GM23338 (cell line): Measurements from ENCODE around the gene UNK. TPM values are rescaled to one million over a fixed set of nuclear protein-coding genes. Genes with fewer than 3 reads are reported as not detected.

Experiments
- ATAC-seq: fragments of 200-7000 bp; cut with Tn5 transposase; 3 replicates; pipeline ENCODE4 v1.9.1; 2020
- DNase-seq: peaks from one replicate; pipeline ENCODE4 v3.0.0-alpha.2; 2015; ENCODE audit warnings: low spot score
- H2AFZ ChIP-seq: fragments of 200-600 bp; sonication (generic); 2 replicates; pipeline ENCODE4 v1.8.0; 2016; ENCODE audit warnings: antibody characterized with exemption, mild to moderate bottlenecking, moderate library complexity
- H3F3A ChIP-seq: fragments of 200-600 bp; sonication (generic); replicated peaks from 2 replicates; pipeline ENCODE4 v1.8.0; 2017; ENCODE audit warnings: antibody characterized with exemption, mixed run types, low read depth
- H3K27ac ChIP-seq: fragments of 200-600 bp; sonication (generic); 2 replicates; pipeline ENCODE4 v1.6.1; 2016; ENCODE audit warnings: low read depth
- H3K27me3 ChIP-seq: fragments of 200-600 bp; sonication (generic); 2 replicates; pipeline ENCODE4 v1.8.0; 2016; ENCODE audit warnings: mild to moderate bottlenecking, mixed run types, moderate library complexity; ENCODE audit not compliant: insufficient read depth
- H3K36me3 ChIP-seq: fragments of 200-600 bp; sonication (generic); 2 replicates; pipeline ENCODE4 v1.8.0; 2016; ENCODE audit warnings: mild to moderate bottlenecking; ENCODE audit not compliant: insufficient read depth
- H3K4me1 ChIP-seq: fragments of 200-600 bp; sonication (generic); 2 replicates; pipeline ENCODE4 v1.8.0; 2016; ENCODE audit warnings: mild to moderate bottlenecking, moderate library complexity; ENCODE audit not compliant: insufficient read depth
- H3K4me2 ChIP-seq: fragments of 200-600 bp; sonication (generic); 2 replicates; pipeline ENCODE4 v1.7.1; 2017; ENCODE audit warnings: mixed run types
- H3K4me3 ChIP-seq: fragments of 200-600 bp; sonication (generic); 2 replicates; pipeline ENCODE4 v1.6.1; 2016; ENCODE audit warnings: mixed run types
- H3K79me2 ChIP-seq: fragments of 200-600 bp; sonication (generic); replicated peaks from 2 replicates; pipeline ENCODE4 v1.8.0; 2017; ENCODE audit warnings: mild to moderate bottlenecking; ENCODE audit not compliant: insufficient read depth
- H3K9me2 ChIP-seq: fragments of 200-600 bp; sonication (generic); 2 replicates; pipeline ENCODE4 v1.8.0; 2017; ENCODE audit not compliant: insufficient read depth
- H4K20me1 ChIP-seq: fragments of 200-600 bp; sonication (generic); replicated peaks from 2 replicates; pipeline ENCODE4 v1.8.0; 2017; ENCODE audit warnings: mild to moderate bottlenecking; ENCODE audit not compliant: insufficient read depth
- H3K27ac Mint-ChIP-seq: 2 replicates; pipeline ENCODE4 v1.8.0; 2020; ENCODE audit warnings: inconsistent platforms, mild to moderate bottlenecking, moderate library complexity, mixed read lengths
- H3K27me3 Mint-ChIP-seq: 3 replicates; pipeline ENCODE4 v1.8.0; 2022; ENCODE audit warnings: low read depth, mild to moderate bottlenecking, moderate library complexity, mixed read lengths, inconsistent platforms; ENCODE audit not compliant: insufficient read depth, poor library complexity
- H3K36me3 Mint-ChIP-seq: 3 replicates; pipeline ENCODE4 v1.8.0; 2021; ENCODE audit warnings: low read depth, mild to moderate bottlenecking, inconsistent platforms, moderate library complexity, mixed read lengths
- H3K4me1 Mint-ChIP-seq: 3 replicates; pipeline ENCODE4 v1.8.0; 2020; ENCODE audit warnings: mild to moderate bottlenecking, inconsistent platforms, mixed read lengths
- H3K4me3 Mint-ChIP-seq: 3 replicates; pipeline ENCODE4 v1.8.0; 2021; ENCODE audit warnings: moderate library complexity, mild to moderate bottlenecking, inconsistent platforms, mixed read lengths
- H3K9me3 Mint-ChIP-seq: 3 replicates; pipeline ENCODE4 v1.8.0; 2020; ENCODE audit warnings: moderate library complexity, mild to moderate bottlenecking, inconsistent platforms, mixed read lengths
- EZH2phosphoT487 ChIP-seq: fragments of 200-600 bp; sonication (generic); IDR thresholded peaks from one replicate; pipeline ENCODE4 v1.8.1; 2018; ENCODE audit warnings: antibody characterized with exemption; ENCODE audit not compliant: unreplicated experiment
- JUNB ChIP-seq: IDR thresholded peaks from one replicate; pipeline ENCODE4 v1.6.1; 2016; ENCODE audit warnings: antibody characterized with exemption; ENCODE audit not compliant: unreplicated experiment
- REST ChIP-seq: IDR thresholded peaks from one replicate; pipeline ENCODE4 v1.6.1; 2018; ENCODE audit warnings: antibody characterized with exemption; ENCODE audit not compliant: unreplicated experiment
- STAT1 ChIP-seq: IDR thresholded peaks from one replicate; pipeline ENCODE4 v1.6.1; 2016; ENCODE audit warnings: antibody characterized with exemption; ENCODE audit not compliant: unreplicated experiment
- ZNF114 ChIP-seq: fragments of 250-450 bp; sonication (Bioruptor Pico); IDR thresholded peaks from 2 replicates; pipeline ENCODE4 v1.5.0; 2020; ENCODE audit warnings: mild to moderate bottlenecking, moderate library complexity
- ZNF331 ChIP-seq: fragments of 250-450 bp; sonication (Bioruptor Pico); IDR thresholded peaks from 2 replicates; pipeline ENCODE4 v1.5.0; 2020; ENCODE audit warnings: low read depth, mild to moderate bottlenecking, moderate library complexity
- ZNF462 ChIP-seq: fragments of 250-450 bp; sonication (Bioruptor Pico); IDR thresholded peaks from 2 replicates; pipeline ENCODE4 v1.5.0; 2020; ENCODE audit warnings: mild to moderate bottlenecking, moderate library complexity
- polyA plus RNA-seq: library from polyadenylated mRNA; unstranded; fragments of >200 nt; fragmentation: Nextera tagmentation; extraction: Ambion mirVana; gene quantifications from 2 replicates; pipeline ENCODE4 v1.2.1, GENCODE V29; 2016
- total RNA-seq: library from RNA; depleted of rRNA; stranded (reverse); fragments of >200 nt; shearing (Covaris generic); gene quantifications from 2 replicates; pipeline ENCODE4 v1.2.3, GENCODE V29; 2014
- TF ChIP-seq, protein P1 (sequence below), 2 experiments: fragments of 200-600 bp in 1 of 2; sonication (generic) in 1 of 2; conservative IDR thresholded peaks; 2 replicates each; pipeline versions ENCODE4 v1.5.1 to v1.6.1; 2016 to 2017; ENCODE audit warnings: antibody characterized with exemption in 2 of 2, low read depth in 2 of 2, mild to moderate bottlenecking in 2 of 2, moderate library complexity in 1 of 2

UNK gene
- total and polyA plus RNA-seq, 2 experiments from 2014 or later = 21.8 to 65.2 TPM

- H3K4me3 Mint-ChIP-seq = no peak overlapping the region
- no peak for TF ChIP-seq EZH2phosphoT487
- TF ChIP-seq REST = no peak
- H3K9me3 Mint-ChIP-seq = no peaks in the 10 kb centered on the region; the same call in 2 of the 3 replicates
- Histone ChIP-seq H3K4me2 (no peak overlapping the region), H3K4me1 (no peaks in the 10 kb centered on the region), H3K36me3 (no peaks in the 10 kb centered on the region), H3K27me3 (no peaks in the 10 kb centered on the region), H2AFZ (no peak overlapping the region), H3F3A (peaks cover 4% of the 10 kb centered on the region; the same call in 1 of the 2 replicates), H3K27ac (no peak overlapping the region), H3K4me3 (no peak overlapping the region), H4K20me1 (no peaks in the 10 kb centered on the region), H3K79me2 (no peaks in the 10 kb centered on the region), H3K9me2 (no peaks in the 10 kb centered on the region)
- H3K36me3 Mint-ChIP-seq = no peaks in the 10 kb centered on the region; the same call in 2 of the 3 replicates
- DNase-seq (no peak), ATAC-seq (no peak)
- H3K4me1 Mint-ChIP-seq = peaks cover 13% of the 10 kb centered on the region
- peaks cover 16% of the 10 kb centered on the region for H3K27me3 Mint-ChIP-seq
- H3K27ac Mint-ChIP-seq = no peak overlapping the region
Measured at GRCh38 chr17:75757086-75757681, 27.4 kb upstream of the UNK start.

- Mint-ChIP-seq H3K9me3 (no peaks in the 10 kb centered on the region; the same call in 2 of the 3 replicates), H3K27ac (no peak overlapping the region), H3K27me3 (peaks cover 19% of the 10 kb centered on the region), H3K4me3 (no peak overlapping the region), H3K4me1 (peaks cover 13% of the 10 kb centered on the region), H3K36me3 (no peaks in the 10 kb centered on the region; the same call in 2 of the 3 replicates)
- H3K27me3 ChIP-seq = no peaks in the 10 kb centered on the region
- no peak overlapping the region for H2AFZ ChIP-seq
- no peak overlapping the region for H3K27ac ChIP-seq
- no peaks in the 10 kb centered on the region for H3K36me3 ChIP-seq
- no peak for TF ChIP-seq STAT1
- TF ChIP-seq ZNF462 = peak; percentile 78; the same call in 1 of the 2 replicates
- TF ChIP-seq JUNB = no peak
- no peak for TF ChIP-seq ZNF331 (CRISPR knock-in tag)
- TF ChIP-seq, protein P1, sequence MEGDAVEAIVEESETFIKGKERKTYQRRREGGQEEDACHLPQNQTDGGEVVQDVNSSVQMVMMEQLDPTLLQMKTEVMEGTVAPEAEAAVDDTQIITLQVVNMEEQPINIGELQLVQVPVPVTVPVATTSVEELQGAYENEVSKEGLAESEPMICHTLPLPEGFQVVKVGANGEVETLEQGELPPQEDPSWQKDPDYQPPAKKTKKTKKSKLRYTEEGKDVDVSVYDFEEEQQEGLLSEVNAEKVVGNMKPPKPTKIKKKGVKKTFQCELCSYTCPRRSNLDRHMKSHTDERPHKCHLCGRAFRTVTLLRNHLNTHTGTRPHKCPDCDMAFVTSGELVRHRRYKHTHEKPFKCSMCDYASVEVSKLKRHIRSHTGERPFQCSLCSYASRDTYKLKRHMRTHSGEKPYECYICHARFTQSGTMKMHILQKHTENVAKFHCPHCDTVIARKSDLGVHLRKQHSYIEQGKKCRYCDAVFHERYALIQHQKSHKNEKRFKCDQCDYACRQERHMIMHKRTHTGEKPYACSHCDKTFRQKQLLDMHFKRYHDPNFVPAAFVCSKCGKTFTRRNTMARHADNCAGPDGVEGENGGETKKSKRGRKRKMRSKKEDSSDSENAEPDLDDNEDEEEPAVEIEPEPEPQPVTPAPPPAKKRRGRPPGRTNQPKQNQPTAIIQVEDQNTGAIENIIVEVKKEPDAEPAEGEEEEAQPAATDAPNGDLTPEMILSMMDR (conservative IDR thresholded peaks at IDR 0.05; ENCODE audit: low read depth in 2 of 2) = peak; percentile 60 to 82
- no peak for TF ChIP-seq ZNF114 (CRISPR knock-in tag)
- TF ChIP-seq EZH2phosphoT487 = no peak
- H3F3A ChIP-seq = no peaks in the 10 kb centered on the region
- no peaks in the 10 kb centered on the region for H4K20me1 ChIP-seq
- DNase-seq (peak; percentile 64), ATAC-seq (peak; percentile 65)
- no peak overlapping the region for H3K4me2 ChIP-seq
- no peak overlapping the region for H3K4me3 ChIP-seq
- H3K9me2 ChIP-seq = no peaks in the 10 kb centered on the region
- H3K79me2 ChIP-seq = no peaks in the 10 kb centered on the region
- no peaks in the 10 kb centered on the region for H3K4me1 ChIP-seq
Measured at GRCh38 chr17:75758131-75758905, 26.3 kb upstream of the UNK start.
